Thoracic aorta (tissue), 2 donors: ENCODE measurements around the gene DMAC1. TPM values are rescaled to one million over a fixed set of nuclear protein-coding genes. Genes with fewer than 3 reads are reported as not detected.

Experiments
- ATAC-seq: fragments of 150-250 bp; one replicate; pipeline ENCODE4 v1.8.0; 2017; ENCODE audit warnings: low read depth; ENCODE audit not compliant: insufficient number of reproducible peaks, low FRiP score
- DNase-seq: peaks from one replicate; pipeline ENCODE4 v3.0.0-alpha.2; 2020; ENCODE audit warnings: low spot score
- H3K27ac ChIP-seq, 2 donors: fragments of 200-600 bp; sonication (generic); 1 replicate in 1 of 2; 2 replicates in 1 of 2; pipeline ENCODE4 v1.5.1; 2016; ENCODE audit warnings: mild to moderate bottlenecking in 2 of 2, moderate library complexity in 2 of 2
- H3K27me3 ChIP-seq: fragments of 200-600 bp; sonication (generic); replicated peaks from 2 replicates; pipeline ENCODE4 v1.6.0; 2016; ENCODE audit warnings: mild to moderate bottlenecking; ENCODE audit not compliant: insufficient read depth
- H3K36me3 ChIP-seq: fragments of 200-600 bp; sonication (generic); one replicate; pipeline ENCODE4 v1.5.1; 2016
- H3K4me1 ChIP-seq, 2 donors: fragments of 200-600 bp; sonication (generic); 1 replicate in 1 of 2; 2 replicates in 1 of 2; pipeline versions ENCODE4 v1.5.1 to v1.6.0; 2016; ENCODE audit warnings: low read depth in 2 of 2, mild to moderate bottlenecking in 1 of 2; ENCODE audit not compliant: control insufficient read depth in 1 of 2
- H3K4me3 ChIP-seq: fragments of 200-600 bp; sonication (generic); 2 replicates; pipeline ENCODE4 v1.5.1; 2016; ENCODE audit warnings: mild to moderate bottlenecking
- H3K9me3 ChIP-seq: fragments of 200-600 bp; sonication (generic); 2 replicates; pipeline ENCODE4 v1.5.1; 2016
- total RNA-seq, 2 donors: library from RNA; depleted of rRNA; stranded (reverse); fragments of >200 nt; gene quantifications; one replicate each; pipeline versions ENCODE4 v1.1.0 to v1.2.3, GENCODE V29; 2016
- TF ChIP-seq, protein P1 (sequence below): fragments of 200-600 bp; sonication (generic); IDR thresholded peaks from one replicate; pipeline ENCODE4 v1.5.1; 2019; ENCODE audit warnings: antibody characterized with exemption

DMAC1 gene
- total RNA-seq, 2 donors from 2014 or later = 9.7 to 14.9 TPM

- H3K4me3 ChIP-seq = no peak overlapping the region
- H3K9me3 ChIP-seq = no peaks in the 10 kb centered on the region
- no peak overlapping the region for H3K27ac ChIP-seq
- H3K36me3 ChIP-seq = no peaks in the 10 kb centered on the region
- H3K27me3 ChIP-seq = no peaks in the 10 kb centered on the region
- DNase-seq (no peak), ATAC-seq (no peak)
- TF ChIP-seq, protein P1, sequence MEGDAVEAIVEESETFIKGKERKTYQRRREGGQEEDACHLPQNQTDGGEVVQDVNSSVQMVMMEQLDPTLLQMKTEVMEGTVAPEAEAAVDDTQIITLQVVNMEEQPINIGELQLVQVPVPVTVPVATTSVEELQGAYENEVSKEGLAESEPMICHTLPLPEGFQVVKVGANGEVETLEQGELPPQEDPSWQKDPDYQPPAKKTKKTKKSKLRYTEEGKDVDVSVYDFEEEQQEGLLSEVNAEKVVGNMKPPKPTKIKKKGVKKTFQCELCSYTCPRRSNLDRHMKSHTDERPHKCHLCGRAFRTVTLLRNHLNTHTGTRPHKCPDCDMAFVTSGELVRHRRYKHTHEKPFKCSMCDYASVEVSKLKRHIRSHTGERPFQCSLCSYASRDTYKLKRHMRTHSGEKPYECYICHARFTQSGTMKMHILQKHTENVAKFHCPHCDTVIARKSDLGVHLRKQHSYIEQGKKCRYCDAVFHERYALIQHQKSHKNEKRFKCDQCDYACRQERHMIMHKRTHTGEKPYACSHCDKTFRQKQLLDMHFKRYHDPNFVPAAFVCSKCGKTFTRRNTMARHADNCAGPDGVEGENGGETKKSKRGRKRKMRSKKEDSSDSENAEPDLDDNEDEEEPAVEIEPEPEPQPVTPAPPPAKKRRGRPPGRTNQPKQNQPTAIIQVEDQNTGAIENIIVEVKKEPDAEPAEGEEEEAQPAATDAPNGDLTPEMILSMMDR = no peak
- no peaks in the 10 kb centered on the region for H3K4me1 ChIP-seq
These were observed 10.8 kb downstream of the DMAC1 start for GRCh38 chr9:7788772-7789171.

DNA sequence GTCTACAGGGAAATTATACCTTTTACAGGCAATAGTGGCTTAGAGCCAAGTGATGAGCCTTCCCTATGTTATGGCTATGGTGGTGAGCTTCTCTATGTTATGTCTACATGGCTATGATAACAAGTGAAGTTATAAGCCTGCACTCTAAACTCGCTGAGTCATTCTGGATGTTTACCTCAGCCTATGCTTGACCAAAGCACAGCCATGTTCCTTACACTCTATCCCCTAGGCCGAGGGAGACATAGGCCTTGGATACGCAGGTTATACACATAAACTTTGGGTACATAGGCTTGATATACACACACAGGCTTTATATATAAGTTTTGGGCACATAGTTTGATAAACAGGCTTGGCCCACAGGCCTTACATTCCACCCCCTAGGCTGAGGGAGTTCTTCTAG is 13.8 kb downstream of the DMAC1 start:
- no peak for ATAC-seq
- Histone ChIP-seq H3K27me3 (no peaks in the 10 kb centered on the region), H3K4me1 (no peaks in the 10 kb centered on the region), H3K4me3 (no peak overlapping the region), H3K36me3 (no peaks in the 10 kb centered on the region), H3K9me3 (no peaks in the 10 kb centered on the region), H3K27ac (no peak overlapping the region)
- TF ChIP-seq, protein P1 = no peak
- DNase-seq = no peak

DNA sequence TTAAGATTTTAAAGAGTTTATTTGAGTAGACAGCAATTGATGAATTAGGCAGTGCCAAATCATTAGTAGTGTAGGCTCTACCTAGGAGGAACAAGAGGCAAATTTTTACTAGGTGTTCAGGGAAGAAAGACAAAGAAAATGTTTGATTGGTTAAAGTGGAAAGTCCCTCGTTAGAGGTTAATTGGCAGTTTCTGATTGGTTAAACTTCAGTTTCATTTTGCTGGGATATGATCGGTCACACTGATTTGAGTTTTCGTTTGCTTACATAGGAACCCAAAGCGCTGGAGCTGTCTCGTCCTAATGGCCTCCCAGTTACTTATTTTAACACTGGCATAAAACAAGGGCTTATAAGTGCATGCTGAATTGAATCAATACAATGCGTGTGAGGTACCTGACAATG is 15.1 kb downstream of the DMAC1 start:
- no peak for ATAC-seq

DNA sequence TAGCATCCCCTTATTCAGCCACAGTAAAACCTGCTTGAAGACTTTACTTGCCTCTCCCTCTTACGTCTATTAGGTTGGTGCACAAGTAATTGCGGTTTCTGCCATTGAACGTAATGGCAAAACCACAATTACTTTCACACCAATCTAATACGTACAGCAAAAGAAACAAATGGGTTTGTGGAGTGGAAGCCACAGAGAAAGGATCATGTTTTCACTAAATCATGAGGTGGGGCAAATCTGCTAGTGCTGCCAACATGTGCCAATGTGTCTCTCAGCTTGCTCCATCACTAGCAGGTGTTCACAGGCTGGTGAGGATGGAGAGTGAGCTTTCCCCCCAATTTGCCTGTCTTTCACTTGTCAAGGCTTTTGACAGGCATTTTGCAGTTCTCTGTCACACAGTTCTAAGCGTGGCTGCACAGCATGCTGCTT is 15.9 kb downstream of the DMAC1 start:
- no peak for ATAC-seq
- no peak overlapping the region for H3K4me3 ChIP-seq
- H3K27me3 ChIP-seq = no peaks in the 10 kb centered on the region
- no peaks in the 10 kb centered on the region for H3K9me3 ChIP-seq
- no peaks in the 10 kb centered on the region for H3K36me3 ChIP-seq
- no peak for DNase-seq
- no peaks in the 10 kb centered on the region for H3K4me1 ChIP-seq
- no peak overlapping the region for H3K27ac ChIP-seq
- TF ChIP-seq, protein P1 = no peak

More for the DNA sequence above, 15.1 kb downstream of the DMAC1 start:
- Histone ChIP-seq H3K4me1 (no peaks in the 10 kb centered on the region), H3K4me3 (no peak overlapping the region), H3K27ac (no peak overlapping the region), H3K9me3 (no peaks in the 10 kb centered on the region), H3K36me3 (no peaks in the 10 kb centered on the region), H3K27me3 (no peaks in the 10 kb centered on the region)
- TF ChIP-seq, protein P1 = no peak
- DNase-seq = no peak

- TF ChIP-seq, protein P1 = no peak
- Histone ChIP-seq H3K4me3 (no peak overlapping the region), H3K27ac (no peak overlapping the region), H3K4me1 (no peaks in the 10 kb centered on the region), H3K27me3 (no peaks in the 10 kb centered on the region), H3K9me3 (no peaks in the 10 kb centered on the region), H3K36me3 (no peaks in the 10 kb centered on the region)
- ATAC-seq = no peak
- DNase-seq = no peak
These were observed 17.0 kb downstream of the DMAC1 start for GRCh38 chr9:7782400-7783120.
